Fibroblast of lung (primary cell): ENCODE measurements around the gene RAB6A. TPM values are rescaled to one million over a fixed set of nuclear protein-coding genes. Genes with fewer than 3 reads are reported as not detected.
A peak's percentile ranks its signal among the peaks of the same experiment; 100 is the strongest.

Source experiments
- DNase-seq, 2 donors: peaks; one replicate each; pipeline versions ENCODE4 v3.0.0 to v3.0.0-alpha.2; 2010; ENCODE audit warnings: low read depth in 2 of 2
- H2AFZ ChIP-seq: 2 replicates; pipeline ENCODE4 v1.5.1; 2012; ENCODE audit warnings: low read length, control low read depth, inconsistent platforms
- H3K27ac ChIP-seq: 2 replicates; pipeline ENCODE4 v1.5.1; 2011; ENCODE audit warnings: low read length, control low read depth; ENCODE audit not compliant: insufficient read depth
- H3K27me3 ChIP-seq: 2 replicates; pipeline ENCODE4 v1.5.1; 2011; ENCODE audit warnings: mild to moderate bottlenecking, low read length; ENCODE audit not compliant: control insufficient read depth, insufficient read depth
- H3K36me3 ChIP-seq: 2 replicates; pipeline ENCODE4 v1.5.1; 2011; ENCODE audit warnings: low read length; ENCODE audit not compliant: control insufficient read depth, insufficient read depth
- H3K4me1 ChIP-seq: 2 replicates; pipeline ENCODE4 v1.5.1; 2011; ENCODE audit warnings: low read length; ENCODE audit not compliant: control insufficient read depth, insufficient read depth; ENCODE audit errors: extremely low read depth
- H3K4me2 ChIP-seq: 2 replicates; pipeline ENCODE4 v1.5.1; 2011; ENCODE audit warnings: low read length, control low read depth; ENCODE audit not compliant: insufficient read depth; ENCODE audit errors: extremely low read depth
- H3K4me3 ChIP-seq, 4 experiments: fragments of 200-600 bp in 1 of 4; sonication (generic) in 1 of 4; replicated peaks in 1 of 4; 2 replicates each; pipeline ENCODE4 v1.5.1; 2011 to 2016; ENCODE audit warnings: low read length in 4 of 4, low read depth in 3 of 4, mild to moderate bottlenecking in 3 of 4, control low read depth in 2 of 4, inconsistent platforms in 1 of 4, mixed read lengths in 1 of 4; ENCODE audit not compliant: insufficient read depth in 1 of 4; ENCODE audit errors: control extremely low read depth in 1 of 4
- H3K79me2 ChIP-seq: 2 replicates; pipeline ENCODE4 v1.5.1; 2012; ENCODE audit warnings: mild to moderate bottlenecking, low read length, inconsistent platforms; ENCODE audit not compliant: control insufficient read depth, insufficient read depth
- H3K9ac ChIP-seq: 2 replicates; pipeline ENCODE4 v1.5.1; 2011; ENCODE audit warnings: mild to moderate bottlenecking, low read length, control low read depth; ENCODE audit not compliant: insufficient read depth
- H3K9me3 ChIP-seq: 2 replicates; pipeline ENCODE4 v1.5.1; 2012; ENCODE audit warnings: low read depth, low read length; ENCODE audit not compliant: control insufficient read depth, insufficient read depth
- H4K20me1 ChIP-seq: 2 replicates; pipeline ENCODE4 v1.5.1; 2011; ENCODE audit warnings: low read length; ENCODE audit not compliant: control insufficient read depth, insufficient read depth; ENCODE audit errors: extremely low read depth
- EZH2 ChIP-seq: IDR thresholded peaks from 2 replicates; pipeline ENCODE4 v1.5.1; 2012; ENCODE audit warnings: low read length, control low read depth, mild to moderate bottlenecking; ENCODE audit errors: missing control alignments
- polyA plus RNA-seq, 2 donors: library from polyadenylated mRNA; depleted of rRNA in 1 of 2; stranded (reverse) in 1 of 2; unstranded in 1 of 2; fragments of >200 nt; gene quantifications; 2 replicates each; pipeline ENCODE4 v1.2.1, GENCODE V29; 2011 to 2012; ENCODE audit warnings: missing spikeins in 1 of 2
- total RNA-seq: library from RNA; depleted of rRNA; stranded (reverse); fragments of >200 nt; gene quantifications from 2 replicates; pipeline ENCODE4 v1.2.1, GENCODE V29; 2014
- TF ChIP-seq, protein P1 (sequence below), 2 donors: IDR thresholded peaks in 1 of 2; conservative IDR thresholded peaks in 1 of 2; 1 replicate in 1 of 2; 2 replicates in 1 of 2; pipeline ENCODE4 v1.5.1; 2011 to 2012; ENCODE audit warnings: low read length in 2 of 2, control low read depth in 1 of 2, inconsistent platforms in 1 of 2, low read depth in 1 of 2, mild to moderate bottlenecking in 1 of 2

Gene RAB6A
- total and polyA plus RNA-seq, 2 donors (not counting 1 experiment from before 2014, with no cell fraction given): 103 to 255 TPM

DNA sequence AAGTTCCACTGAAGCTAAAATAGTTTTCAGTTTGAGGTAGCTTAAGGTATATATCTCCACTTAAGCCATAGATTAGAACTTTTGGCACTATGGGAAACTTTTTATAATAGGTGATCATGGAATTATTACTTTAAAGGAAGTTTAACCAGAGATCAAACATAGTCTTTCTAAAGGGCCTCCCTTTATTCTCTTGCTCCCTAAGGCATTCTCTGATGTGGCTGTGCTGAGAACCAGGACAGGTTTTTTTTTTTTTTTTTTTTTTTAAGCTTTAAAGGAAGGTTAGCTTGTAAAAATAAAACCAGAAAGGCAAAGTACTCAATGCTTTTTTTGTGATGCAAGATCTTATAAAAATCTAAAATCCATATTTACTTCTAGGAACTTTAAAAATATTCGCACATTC lies 23.9 kb upstream of the RAB6A start:
- no peaks in the 10 kb centered on the region for H3K4me1 ChIP-seq
- no peaks in the 10 kb centered on the region for H4K20me1 ChIP-seq
- no peaks in the 10 kb centered on the region for H3K79me2 ChIP-seq
- DNase-seq: no peak
- TF ChIP-seq EZH2: no peak
- TF ChIP-seq, protein P1, sequence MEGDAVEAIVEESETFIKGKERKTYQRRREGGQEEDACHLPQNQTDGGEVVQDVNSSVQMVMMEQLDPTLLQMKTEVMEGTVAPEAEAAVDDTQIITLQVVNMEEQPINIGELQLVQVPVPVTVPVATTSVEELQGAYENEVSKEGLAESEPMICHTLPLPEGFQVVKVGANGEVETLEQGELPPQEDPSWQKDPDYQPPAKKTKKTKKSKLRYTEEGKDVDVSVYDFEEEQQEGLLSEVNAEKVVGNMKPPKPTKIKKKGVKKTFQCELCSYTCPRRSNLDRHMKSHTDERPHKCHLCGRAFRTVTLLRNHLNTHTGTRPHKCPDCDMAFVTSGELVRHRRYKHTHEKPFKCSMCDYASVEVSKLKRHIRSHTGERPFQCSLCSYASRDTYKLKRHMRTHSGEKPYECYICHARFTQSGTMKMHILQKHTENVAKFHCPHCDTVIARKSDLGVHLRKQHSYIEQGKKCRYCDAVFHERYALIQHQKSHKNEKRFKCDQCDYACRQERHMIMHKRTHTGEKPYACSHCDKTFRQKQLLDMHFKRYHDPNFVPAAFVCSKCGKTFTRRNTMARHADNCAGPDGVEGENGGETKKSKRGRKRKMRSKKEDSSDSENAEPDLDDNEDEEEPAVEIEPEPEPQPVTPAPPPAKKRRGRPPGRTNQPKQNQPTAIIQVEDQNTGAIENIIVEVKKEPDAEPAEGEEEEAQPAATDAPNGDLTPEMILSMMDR (conservative IDR thresholded peaks at IDR 0.05 in 1 of 2, IDR thresholded peaks at IDR 0.05 in 1 of 2; ENCODE audit: low read depth in 1 of 2, low read length in 2 of 2): no peak
- no peak overlapping the region for H3K4me3 ChIP-seq
- H3K9ac ChIP-seq: no peak overlapping the region
- H3K27ac ChIP-seq: no peak overlapping the region
- H3K4me2 ChIP-seq: no peak overlapping the region
- H2AFZ ChIP-seq: no peak overlapping the region
- H3K27me3 ChIP-seq: no peaks in the 10 kb centered on the region
- no peaks in the 10 kb centered on the region for H3K36me3 ChIP-seq
- H3K9me3 ChIP-seq: no peaks in the 10 kb centered on the region

DNA sequence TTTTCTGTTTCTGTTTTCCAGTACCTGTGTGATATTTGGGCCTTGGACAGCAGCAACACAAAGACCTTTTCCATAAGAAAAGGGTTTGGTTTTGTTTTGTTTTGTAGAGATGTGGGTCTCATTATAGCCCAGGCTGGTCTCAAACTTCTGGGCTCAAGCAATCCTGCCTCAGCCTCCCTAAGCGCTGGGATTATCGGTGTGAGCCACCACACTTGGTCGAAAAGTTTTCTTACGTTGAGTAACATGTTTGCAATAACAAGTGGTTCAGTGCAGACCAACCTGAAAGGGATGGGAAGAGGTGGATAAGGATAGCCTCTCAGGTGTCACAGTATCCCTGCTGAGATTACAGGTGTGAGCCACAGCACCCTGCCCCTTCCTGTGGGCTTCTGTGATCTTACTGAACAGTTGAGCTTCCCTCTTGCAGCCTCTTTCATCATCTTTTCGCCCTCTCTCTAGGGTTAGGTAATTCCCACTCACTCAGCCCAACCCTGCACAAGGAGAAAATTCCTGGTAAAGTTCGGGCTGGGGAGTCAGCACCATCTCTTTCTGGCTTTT lies 23.3 kb upstream of the RAB6A start:
- Histone ChIP-seq H2AFZ (no peak overlapping the region), H3K9me3 (no peaks in the 10 kb centered on the region), H4K20me1 (no peaks in the 10 kb centered on the region), H3K4me1 (no peaks in the 10 kb centered on the region), H3K4me2 (no peak overlapping the region), H3K27ac (no peak overlapping the region), H3K79me2 (no peaks in the 10 kb centered on the region), H3K4me3 (no peak overlapping the region), H3K27me3 (no peaks in the 10 kb centered on the region), H3K9ac (no peak overlapping the region), H3K36me3 (no peaks in the 10 kb centered on the region)
- peak in 1 of 2 donors; percentile 73 for DNase-seq
- no peak for TF ChIP-seq EZH2
- TF ChIP-seq, protein P1 (conservative IDR thresholded peaks at IDR 0.05 in 1 of 2, IDR thresholded peaks at IDR 0.05 in 1 of 2; ENCODE audit: low read depth in 1 of 2, low read length in 2 of 2): no peak

DNA sequence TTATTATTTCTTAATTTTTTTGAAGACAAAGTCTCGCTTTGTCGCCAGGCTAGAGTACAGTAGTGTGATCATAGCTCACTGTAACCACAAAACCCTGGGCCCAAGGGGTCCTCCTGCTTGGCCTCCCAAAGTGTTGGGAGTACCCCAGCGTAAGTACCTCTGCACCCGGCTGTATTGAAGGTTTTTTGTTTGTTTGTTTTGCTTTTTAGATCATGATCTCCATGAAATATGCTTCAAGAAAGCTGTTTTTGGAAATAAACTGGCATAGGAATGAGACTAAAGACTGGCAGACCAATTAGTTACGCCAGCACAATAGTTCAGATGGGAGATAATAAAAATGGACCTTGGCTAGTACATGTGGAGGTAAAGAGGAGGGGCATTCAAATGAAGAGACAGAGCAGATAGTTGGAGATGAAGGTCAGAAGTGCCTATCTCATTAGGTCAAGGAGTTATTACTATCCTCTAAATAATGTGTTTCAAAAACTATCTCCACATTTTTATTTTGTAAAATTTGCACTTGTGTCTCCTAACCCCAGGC lies 22.7 kb upstream of the RAB6A start:
- Histone ChIP-seq H2AFZ (no peak overlapping the region), H3K27ac (no peak overlapping the region), H3K4me3 (no peak overlapping the region), H3K4me2 (no peak overlapping the region), H3K27me3 (no peaks in the 10 kb centered on the region), H3K9me3 (no peaks in the 10 kb centered on the region), H3K79me2 (no peaks in the 10 kb centered on the region), H3K36me3 (no peaks in the 10 kb centered on the region), H4K20me1 (no peaks in the 10 kb centered on the region), H3K9ac (no peak overlapping the region), H3K4me1 (no peaks in the 10 kb centered on the region)
- DNase-seq: no peak
- TF ChIP-seq EZH2: no peak
- TF ChIP-seq, protein P1 (conservative IDR thresholded peaks at IDR 0.05 in 1 of 2, IDR thresholded peaks at IDR 0.05 in 1 of 2; ENCODE audit: low read depth in 1 of 2, low read length in 2 of 2): no peak
